Tibial artery (tissue), 4 donors: Measurements from ENCODE around the gene MYNN.

Experiments
- DNase-seq, 2 donors: peaks; one replicate each; pipeline ENCODE4 v3.0.0-alpha.2; 2019
- H3K27ac ChIP-seq, 2 donors: fragments of 200-600 bp; sonication (generic) in 1 of 2; 1 replicate in 1 of 2; 2 replicates in 1 of 2; pipeline ENCODE4 v1.5.1; 2018 to 2019; ENCODE audit warnings: mild to moderate bottlenecking in 1 of 2
- H3K27me3 ChIP-seq, 2 donors: fragments of 200-600 bp; sonication (generic) in 1 of 2; one replicate each; pipeline versions ENCODE4 v1.5.1 to v1.6.0; 2016 to 2019
- H3K36me3 ChIP-seq, 3 donors: fragments of 200-600 bp; sonication (generic) in 2 of 3; one replicate each; pipeline ENCODE4 v1.5.1; 2016 to 2019; ENCODE audit warnings: mild to moderate bottlenecking in 2 of 3
- H3K4me1 ChIP-seq, 4 donors: fragments of 200-600 bp; sonication (generic) in 2 of 4; 1 replicate in 3 of 4; 2 replicates in 1 of 4; pipeline ENCODE4 v1.5.1; 2016 to 2019
- H3K4me3 ChIP-seq, 2 donors: fragments of 200-600 bp; sonication (generic) in 1 of 2; 1 replicate in 1 of 2; 2 replicates in 1 of 2; pipeline ENCODE4 v1.5.1; 2018 to 2019; ENCODE audit warnings: mild to moderate bottlenecking in 2 of 2
- H3K9me3 ChIP-seq, 3 donors: fragments of 200-600 bp; sonication (generic) in 1 of 3; one replicate each; pipeline ENCODE4 v1.5.1; 2016 to 2019
- intact Hi-C: fragments of 100-400 bp; cut with DNase I; formaldehyde crosslinking; loops from one replicate; pipeline ENCODE4 v1.15.0; 2023; ENCODE audit warnings: low total_unique reads
- TF ChIP-seq, protein P1 (sequence below), 2 experiments: fragments of 200-600 bp in 1 of 2; fragments of 450-650 bp in 1 of 2; IDR thresholded peaks; one replicate each; pipeline ENCODE4 v1.5.1; 2017 to 2019; ENCODE audit warnings: antibody characterized with exemption in 2 of 2, mild to moderate bottlenecking in 1 of 2, moderate library complexity in 1 of 2

Gene MYNN

GRCh38 chr3:169813278-169813677 lies 40.1 kb downstream of the MYNN start:
- no peaks in the 10 kb centered on the region for H3K36me3 ChIP-seq
- TF ChIP-seq, protein P1, sequence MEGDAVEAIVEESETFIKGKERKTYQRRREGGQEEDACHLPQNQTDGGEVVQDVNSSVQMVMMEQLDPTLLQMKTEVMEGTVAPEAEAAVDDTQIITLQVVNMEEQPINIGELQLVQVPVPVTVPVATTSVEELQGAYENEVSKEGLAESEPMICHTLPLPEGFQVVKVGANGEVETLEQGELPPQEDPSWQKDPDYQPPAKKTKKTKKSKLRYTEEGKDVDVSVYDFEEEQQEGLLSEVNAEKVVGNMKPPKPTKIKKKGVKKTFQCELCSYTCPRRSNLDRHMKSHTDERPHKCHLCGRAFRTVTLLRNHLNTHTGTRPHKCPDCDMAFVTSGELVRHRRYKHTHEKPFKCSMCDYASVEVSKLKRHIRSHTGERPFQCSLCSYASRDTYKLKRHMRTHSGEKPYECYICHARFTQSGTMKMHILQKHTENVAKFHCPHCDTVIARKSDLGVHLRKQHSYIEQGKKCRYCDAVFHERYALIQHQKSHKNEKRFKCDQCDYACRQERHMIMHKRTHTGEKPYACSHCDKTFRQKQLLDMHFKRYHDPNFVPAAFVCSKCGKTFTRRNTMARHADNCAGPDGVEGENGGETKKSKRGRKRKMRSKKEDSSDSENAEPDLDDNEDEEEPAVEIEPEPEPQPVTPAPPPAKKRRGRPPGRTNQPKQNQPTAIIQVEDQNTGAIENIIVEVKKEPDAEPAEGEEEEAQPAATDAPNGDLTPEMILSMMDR (IDR thresholded peaks at IDR 0.05) = no peak
- no peak for DNase-seq
- no peaks in the 10 kb centered on the region for H3K27me3 ChIP-seq
- peak overlapping the region; percentile 64 to 72 for H3K4me3 ChIP-seq
- intact Hi-C loops = no loop called here
- H3K9me3 ChIP-seq = peaks cover 0 to 7% (median 0%) of the 10 kb centered on the region in 3 donors
- peaks cover 0 to 30% (median 10%) of the 10 kb centered on the region in 4 donors for H3K4me1 ChIP-seq
- H3K27ac ChIP-seq = no peak overlapping the region

DNA sequence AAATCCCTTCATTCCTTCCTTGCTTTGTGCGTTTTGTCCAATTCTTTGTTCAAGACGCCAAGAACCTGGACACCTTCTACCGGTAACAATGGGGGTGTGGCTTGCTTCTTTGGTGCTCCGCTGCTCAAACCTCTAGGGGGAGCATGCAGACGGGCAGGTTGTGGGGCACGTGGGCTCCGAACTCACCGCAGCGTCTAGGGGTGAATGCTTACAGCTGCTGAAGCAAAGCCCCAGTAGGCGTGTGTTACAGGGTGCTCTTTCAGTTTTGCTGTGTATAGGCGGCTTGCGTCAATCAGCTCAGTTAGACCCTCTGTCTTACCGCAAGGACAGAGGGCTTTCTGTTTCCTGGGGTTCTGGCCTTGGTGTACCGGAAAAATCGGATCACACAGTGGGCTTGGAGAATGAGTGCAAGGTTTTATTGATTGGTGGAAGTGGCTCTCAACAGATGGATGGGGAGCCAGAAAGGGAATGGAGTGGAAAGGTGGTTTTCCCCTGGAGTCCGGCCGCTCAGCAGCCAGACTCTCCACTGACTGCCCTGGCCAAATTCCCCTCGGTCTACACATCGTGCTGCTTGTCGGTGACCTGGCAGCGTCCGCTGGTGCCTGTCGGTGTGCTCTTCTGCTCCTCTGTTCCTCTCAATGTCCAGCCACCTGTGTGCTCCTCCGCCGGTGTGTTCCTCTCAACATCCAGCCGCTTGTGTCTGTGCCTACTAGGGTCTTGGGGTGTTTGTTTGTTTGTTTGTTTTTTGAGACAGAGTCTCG lies 40.7 kb downstream of the MYNN start:
- peaks cover 0 to 7% (median 0%) of the 10 kb centered on the region in 3 donors for H3K9me3 ChIP-seq
- no peaks in the 10 kb centered on the region for H3K36me3 ChIP-seq
- no peaks in the 10 kb centered on the region for H3K27me3 ChIP-seq
- no peak overlapping the region for H3K27ac ChIP-seq
- H3K4me3 ChIP-seq = peak overlapping the region; percentile 64 to 72
- TF ChIP-seq, protein P1 (IDR thresholded peaks at IDR 0.05) = no peak
- intact Hi-C loops = no loop called here
- DNase-seq = no peak
- H3K4me1 ChIP-seq = peaks cover 0 to 30% (median 10%) of the 10 kb centered on the region in 4 donors

- Histone ChIP-seq H3K4me3 (no peak overlapping the region), H3K36me3 (no peaks in the 10 kb centered on the region), H3K27ac (no peak overlapping the region), H3K27me3 (no peaks in the 10 kb centered on the region), H3K4me1 (peaks cover 0 to 30% (median 10%) of the 10 kb centered on the region in 4 donors), H3K9me3 (peaks cover 0 to 7% (median 0%) of the 10 kb centered on the region in 3 donors)
- intact Hi-C loops = no loop called here
- TF ChIP-seq, protein P1 (IDR thresholded peaks at IDR 0.05) = no peak
- no peak for DNase-seq
Measured at GRCh38 chr3:169815590-169816150, 42.5 kb downstream of the MYNN start.

DNA sequence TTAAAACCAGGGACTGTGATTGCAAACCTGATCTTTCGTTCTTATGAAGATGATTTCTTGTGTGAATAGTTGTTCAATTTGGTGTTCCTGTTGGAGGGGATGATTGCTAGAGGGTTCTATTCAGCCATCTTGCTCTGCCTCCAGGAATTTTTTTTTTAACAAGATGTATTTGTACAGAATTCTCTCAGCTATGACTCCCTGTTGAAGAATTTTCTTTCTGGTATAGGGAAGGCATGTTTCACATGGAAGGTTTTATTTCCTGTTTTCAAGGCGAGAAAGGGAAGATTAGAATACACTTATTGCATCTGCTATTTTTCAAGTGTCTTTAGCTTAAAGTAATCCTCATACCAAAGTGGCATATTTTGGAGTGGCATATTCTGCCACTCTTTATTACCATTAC lies 45.1 kb downstream of the MYNN start:
- H3K36me3 ChIP-seq = no peaks in the 10 kb centered on the region
- DNase-seq = no peak
- H3K4me3 ChIP-seq = no peak overlapping the region
- no peaks in the 10 kb centered on the region for H3K27me3 ChIP-seq
- TF ChIP-seq, protein P1 (IDR thresholded peaks at IDR 0.05) = no peak
- intact Hi-C loops = no loop called here
- H3K4me1 ChIP-seq = peaks cover 0 to 6% (median 3%) of the 10 kb centered on the region in 4 donors
- H3K27ac ChIP-seq = no peak overlapping the region
- H3K9me3 ChIP-seq = peaks cover 0 to 7% (median 0%) of the 10 kb centered on the region in 3 donors

DNA sequence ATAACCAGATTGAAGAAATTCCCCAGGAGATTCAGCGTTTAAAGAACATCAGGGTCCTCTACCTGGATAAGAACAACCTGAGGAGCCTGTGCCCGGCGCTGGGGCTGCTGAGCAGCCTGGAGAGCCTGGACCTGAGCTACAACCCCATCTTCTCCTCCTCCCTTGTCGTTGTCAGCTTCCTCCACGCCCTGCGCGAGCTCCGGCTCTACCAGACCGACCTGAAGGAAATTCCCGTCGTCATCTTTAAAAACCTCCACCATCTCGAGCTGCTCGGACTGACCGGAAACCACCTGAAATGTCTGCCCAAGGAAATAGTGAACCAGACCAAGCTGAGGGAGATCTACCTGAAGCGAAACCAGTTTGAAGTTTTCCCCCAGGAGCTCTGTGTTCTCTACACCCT lies 48.9 kb downstream of the MYNN start:
- H3K9me3 ChIP-seq = no peaks in the 10 kb centered on the region
- H3K4me1 ChIP-seq = no peaks in the 10 kb centered on the region
- intact Hi-C loops = no loop called here
- no peak overlapping the region for H3K27ac ChIP-seq
- H3K36me3 ChIP-seq = no peaks in the 10 kb centered on the region
- no peak overlapping the region for H3K4me3 ChIP-seq
- TF ChIP-seq, protein P1 (IDR thresholded peaks at IDR 0.05) = no peak
- DNase-seq = no peak
- no peaks in the 10 kb centered on the region for H3K27me3 ChIP-seq
